HG03439 (cell line): Measurements from ENCODE around the gene BROX.

Experiments used
- ATAC-seq: cut with Tn5 transposase; IDR thresholded peaks from one replicate; pipeline ENCODE4 v1.9.1; 2021; ENCODE audit warnings: mild to moderate bottlenecking, moderate library complexity; ENCODE audit not compliant: unreplicated experiment

The BROX gene

DNA sequence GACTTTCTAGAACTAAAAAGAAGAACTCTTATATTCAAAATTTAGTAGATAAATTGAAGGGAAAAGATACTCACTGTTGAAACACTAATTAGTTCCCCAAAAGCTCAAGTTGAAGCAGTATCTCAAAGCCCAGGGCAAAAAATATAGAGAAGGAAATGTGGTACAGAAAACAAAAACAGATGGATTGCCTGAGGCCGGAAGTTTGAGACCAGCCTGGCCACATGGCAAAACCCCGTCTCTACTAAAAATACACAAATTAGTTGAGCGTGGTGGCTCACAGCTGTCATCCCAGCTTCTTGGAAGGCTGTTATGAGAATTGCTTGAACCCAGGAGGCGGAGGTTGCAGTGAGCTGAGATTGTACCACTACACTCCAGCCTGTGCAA is 60.6 kb downstream of the BROX start:
- no peak for ATAC-seq

DNA sequence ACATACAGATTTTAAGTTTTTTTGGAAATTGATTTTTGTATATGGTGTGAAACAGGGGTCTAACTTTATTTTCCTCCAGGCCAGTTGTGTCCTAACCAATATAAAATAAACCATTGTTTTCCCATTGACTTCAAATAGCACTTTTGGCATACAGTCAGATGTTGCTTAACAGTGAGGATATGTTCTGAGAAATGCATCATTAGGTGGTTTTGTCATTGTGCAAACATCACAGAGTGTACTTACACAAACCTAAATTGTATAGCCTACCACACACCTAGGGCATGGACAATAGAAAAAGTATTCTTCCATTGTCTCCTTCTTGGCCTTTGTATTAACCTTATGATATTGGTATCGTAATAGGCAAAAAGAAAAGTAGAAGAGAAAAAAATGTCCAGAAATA is 65.1 kb downstream of the BROX start:
- no peak for ATAC-seq

DNA sequence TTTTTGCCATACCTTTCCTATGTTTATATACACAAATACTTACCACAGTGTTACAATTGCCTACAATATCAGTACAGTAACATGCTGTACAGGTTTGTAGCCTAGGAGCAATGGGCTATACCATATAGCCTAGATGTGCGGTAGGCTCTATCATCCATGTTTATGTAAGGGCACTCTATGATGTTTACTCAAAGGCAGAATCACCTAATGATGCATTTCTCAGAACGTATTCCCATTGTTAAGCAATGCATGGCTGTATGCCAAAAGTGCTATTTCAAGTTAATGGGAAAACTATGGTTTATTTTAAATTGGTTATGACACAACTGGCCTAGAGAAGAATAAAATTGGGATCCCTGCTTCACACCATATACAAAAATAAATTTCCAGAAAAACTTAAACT is 65.6 kb downstream of the BROX start:
- no peak for ATAC-seq

DNA sequence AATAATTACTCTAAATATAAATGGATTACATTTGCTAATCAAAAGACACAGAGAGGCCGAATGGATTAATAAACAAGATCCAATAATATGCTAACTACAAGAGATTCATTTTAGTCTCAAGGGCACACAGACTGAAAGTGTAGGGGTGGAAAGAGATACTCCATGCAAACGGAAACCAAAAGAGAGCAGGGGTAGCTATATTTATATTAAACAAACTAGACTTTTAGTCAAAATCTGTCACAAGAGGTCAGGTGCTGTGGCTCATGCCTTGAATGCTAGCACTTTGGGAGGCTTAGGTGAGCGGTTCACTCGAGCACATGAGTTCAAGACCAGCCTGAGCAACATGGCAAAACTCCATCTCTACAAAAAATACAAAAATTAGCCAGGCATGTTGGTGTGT is 68.9 kb downstream of the BROX start:
- no peak for ATAC-seq

DNA sequence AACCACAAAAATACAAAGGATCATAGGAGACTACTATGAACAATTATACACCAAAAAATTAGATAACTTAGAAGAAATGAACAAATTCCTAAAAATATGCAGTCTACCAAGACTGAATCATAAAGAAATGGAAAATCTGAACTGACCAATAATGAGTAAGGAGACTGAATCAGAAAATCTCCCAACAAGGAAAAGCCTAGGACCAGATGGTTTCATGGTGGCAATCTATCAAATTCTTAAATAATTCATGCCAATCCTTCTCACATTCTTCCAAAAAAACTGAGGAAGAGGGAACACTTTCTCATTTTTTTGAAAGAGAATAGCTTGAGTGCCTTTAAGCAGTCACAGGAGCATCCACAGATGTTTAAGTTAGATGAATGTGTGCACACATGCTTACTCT is 70.7 kb downstream of the BROX start:
- no peak for ATAC-seq

DNA sequence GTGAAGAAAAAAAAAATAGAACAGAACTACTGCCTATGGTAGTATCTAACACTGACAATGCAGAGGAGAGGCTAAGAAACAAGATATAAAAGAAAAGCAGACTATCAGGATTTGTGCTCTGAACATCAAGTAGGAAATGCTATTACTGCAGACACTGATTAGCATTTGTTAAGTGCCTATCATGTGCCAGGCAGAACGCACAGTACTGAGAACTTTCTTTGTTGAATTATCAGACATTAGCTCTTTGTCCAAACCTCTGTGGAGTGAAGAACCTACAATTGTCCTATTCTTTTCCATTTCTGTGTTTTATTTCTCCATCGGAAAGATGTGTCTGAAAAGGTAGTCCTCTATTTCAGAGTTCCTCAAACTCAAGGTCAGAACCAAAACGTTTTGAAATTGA is 72.0 kb downstream of the BROX start:
- no peak for ATAC-seq
